Cardiac septum (tissue), 1 donor: Measurements from ENCODE around the gene SLC25A17. TPM values are rescaled to one million over a fixed set of nuclear protein-coding genes. Genes with fewer than 3 reads are reported as not detected.
"Not testable (repeated sequence)": the region's sequence is repeated elsewhere in the genome, so short reads cannot be mapped to it uniquely, and the experiment has no call there.

Experiments used
- DNase-seq: peaks from one replicate; pipeline ENCODE4 v3.0.0-alpha.2; 2020; ENCODE audit warnings: low spot score
- intact Hi-C: fragments of 100-400 bp; cut with DNase I; formaldehyde crosslinking; loops from one replicate; pipeline ENCODE4 v1.14.0; 2022
- total RNA-seq: library from RNA; stranded (reverse); fragmentation: NEBNext Ultra II Directional; extraction: Animal tissue kit (Norgen Biotek cat#: 25700); gene quantifications from one replicate; pipeline ENCODE4 v1.2.1, GENCODE V29; 2021
- donor health status: DM: no; HTN: no; CAD: no.

SLC25A17 gene
- total RNA-seq, 1 donor from 2014 or later: 4.5 TPM

DNA sequence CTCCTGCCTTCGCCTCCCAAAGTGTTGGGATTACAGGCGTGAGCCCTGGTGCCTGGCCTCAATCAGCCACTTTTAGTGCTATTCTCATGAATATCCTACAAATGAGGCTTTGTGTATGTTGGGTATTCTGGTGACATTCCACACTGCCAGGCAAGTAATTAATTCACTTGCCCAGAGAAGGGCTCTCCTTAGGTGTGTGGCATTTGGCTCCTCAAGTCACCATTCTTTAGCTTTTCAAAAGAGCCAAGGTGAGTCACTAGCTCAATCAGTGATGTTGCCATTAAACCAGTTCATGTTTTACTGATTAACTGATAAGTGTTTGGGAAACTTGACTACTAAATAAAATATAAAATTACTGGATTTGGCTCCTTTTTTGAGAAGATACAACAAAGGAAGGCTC, 52.2 kb downstream of the SLC25A17 start:
- DNase-seq: no peak
- intact Hi-C loops: no loop called here

DNA sequence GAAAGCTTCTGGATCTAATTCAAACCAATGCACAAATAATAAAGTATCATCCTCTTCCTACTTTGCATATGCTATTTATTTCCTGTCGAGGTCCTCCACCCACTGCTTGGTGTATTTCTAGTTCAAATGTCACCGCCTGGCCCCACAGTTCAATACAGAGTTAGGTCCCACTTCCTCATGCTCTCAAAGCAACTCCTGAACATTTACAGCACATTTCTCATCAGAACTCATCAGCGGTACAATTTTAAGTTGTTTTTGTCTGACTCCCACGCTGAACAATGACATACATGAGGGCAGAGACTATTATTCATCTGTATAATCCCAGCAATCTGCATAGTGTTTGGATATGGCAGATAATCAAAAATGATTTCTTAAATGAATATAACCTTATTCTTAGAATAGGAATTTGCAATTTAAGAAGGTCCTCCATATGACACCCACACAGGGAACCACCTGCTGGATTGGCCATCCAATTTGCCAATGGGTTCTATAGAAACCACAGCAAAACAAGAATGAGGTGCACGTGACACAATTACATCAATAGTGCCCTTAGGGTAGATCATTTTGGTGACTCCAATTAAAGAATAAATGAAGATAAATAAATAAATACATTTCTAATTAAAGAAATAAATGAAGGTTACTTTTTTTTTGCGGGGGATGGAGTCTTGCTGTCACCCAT, 54.2 kb downstream of the SLC25A17 start:
- intact Hi-C loops: loop anchor here (2.0 kb wide), 1 partner anchor 80 kb away; no protein-coding TSS in a partner anchor
- DNase-seq: no peak

DNA sequence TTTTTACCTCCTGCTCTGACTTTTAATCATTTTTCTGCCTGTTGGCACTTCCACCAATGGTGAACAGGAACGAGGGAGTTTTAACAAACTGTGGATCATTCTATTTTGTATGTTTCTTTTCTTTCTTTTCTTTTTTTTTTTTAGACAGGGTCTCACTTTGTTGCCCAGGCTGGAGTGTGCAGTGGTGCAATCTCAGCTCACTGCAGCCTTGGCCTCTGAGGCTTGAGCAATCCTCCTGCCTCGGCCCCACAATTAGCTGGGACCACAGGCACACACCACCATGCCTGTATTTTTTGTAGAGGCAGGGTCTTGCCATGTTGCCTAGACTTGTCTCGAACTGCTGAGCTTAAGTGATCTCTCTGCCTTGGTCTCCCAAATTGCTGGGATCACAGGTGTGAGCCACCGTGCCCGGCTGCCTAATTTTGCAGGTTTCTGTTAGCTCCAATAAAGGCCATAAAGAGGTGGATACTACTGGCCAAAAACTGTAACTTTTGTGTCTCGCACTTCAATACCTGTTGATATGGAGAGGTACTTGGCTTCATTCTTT, 59.8 kb downstream of the SLC25A17 start:
- intact Hi-C loops: loop anchor here (5.0 kb wide), 1 partner anchor 322 kb away; no protein-coding TSS in a partner anchor

DNA sequence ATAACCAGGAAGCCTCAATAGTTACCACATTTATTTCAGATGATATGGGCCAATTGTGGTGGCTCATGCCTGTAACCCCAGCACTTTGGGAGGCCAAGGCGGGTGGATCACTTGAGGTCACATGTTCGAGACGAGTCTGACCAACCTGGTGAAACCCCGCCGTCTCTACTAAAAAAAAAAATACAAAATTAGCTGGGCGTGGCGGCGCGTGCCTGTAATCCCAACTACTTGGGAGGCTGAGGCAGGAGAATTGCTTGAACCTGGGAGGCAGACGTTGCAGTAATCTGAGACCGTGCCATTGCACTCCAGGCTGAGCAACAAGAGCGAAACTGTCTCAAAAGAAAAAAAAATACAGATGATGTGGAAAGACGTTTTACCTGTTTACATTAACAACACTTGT, 60.3 kb downstream of the SLC25A17 start:
- intact Hi-C loops: loop anchor here (5.0 kb wide), 1 partner anchor 322 kb away; no protein-coding TSS in a partner anchor

More for the DNA sequence above, 59.8 kb downstream of the SLC25A17 start:
- no peak for DNase-seq

DNA sequence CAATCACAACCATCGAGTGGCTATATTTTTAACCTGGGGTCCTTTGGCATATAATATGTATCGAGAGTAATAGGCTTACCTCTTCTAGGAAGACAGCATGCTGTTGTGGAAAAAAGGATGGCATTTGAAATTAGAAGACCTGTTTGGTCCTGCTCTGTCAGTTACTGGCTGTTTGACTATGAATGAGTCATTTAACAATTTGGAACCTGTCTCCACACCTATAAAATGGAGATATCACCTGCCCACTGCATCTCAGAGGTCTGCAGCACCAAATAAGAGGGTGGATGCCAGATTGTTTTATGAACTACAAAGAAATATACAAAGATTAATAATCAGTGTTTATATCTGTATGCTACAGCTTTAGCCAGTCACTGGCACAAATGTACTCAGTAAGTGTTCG, 60.8 kb downstream of the SLC25A17 start:
- intact Hi-C loops: loop anchor here (5.0 kb wide), 1 partner anchor 321 kb away; no protein-coding TSS in a partner anchor
- no peak for DNase-seq

More for the DNA sequence above, 60.3 kb downstream of the SLC25A17 start:
- not testable (repeated sequence) for DNase-seq

DNA sequence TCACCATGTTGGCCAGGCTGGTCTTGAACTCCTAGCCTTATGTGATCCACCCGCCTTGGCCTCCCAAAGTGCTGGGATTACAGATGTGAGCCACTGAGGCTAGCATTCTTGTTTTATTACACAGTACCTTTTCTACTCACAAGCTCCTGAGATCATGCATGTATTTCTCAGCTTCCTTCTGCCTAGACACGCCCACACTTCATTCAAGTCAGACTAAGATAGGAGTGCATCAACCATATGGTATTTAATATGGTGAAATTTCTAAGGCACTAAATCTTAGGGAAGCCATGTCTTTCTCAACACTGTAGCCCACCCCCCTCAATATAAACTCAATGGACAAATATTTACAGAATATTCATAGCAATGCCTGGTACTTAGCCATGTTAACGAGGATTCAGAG, 62.1 kb downstream of the SLC25A17 start:
- no peak for DNase-seq

DNA sequence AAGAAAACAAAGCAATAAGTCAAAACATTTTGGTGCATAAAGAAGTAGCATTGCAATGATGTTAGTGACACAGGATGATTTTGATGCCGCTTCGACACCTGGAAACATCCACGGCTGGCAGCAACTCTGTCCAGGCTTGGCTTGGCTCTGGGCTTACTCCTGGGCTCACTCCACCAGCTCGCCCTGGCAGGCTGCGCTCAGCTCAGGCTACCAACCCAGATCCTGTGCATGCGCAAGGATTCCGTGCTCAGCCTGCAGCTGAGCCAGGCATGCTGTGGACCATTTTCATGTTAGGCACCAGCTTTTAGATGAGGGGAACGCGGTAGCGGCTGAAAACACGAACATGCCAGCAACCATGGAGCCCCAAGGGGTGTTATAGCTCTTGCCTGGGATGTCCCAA, 66.0 kb downstream of the SLC25A17 start:
- intact Hi-C loops: no loop called here
- no peak for DNase-seq

More for the DNA sequence above, 62.1 kb downstream of the SLC25A17 start:
- intact Hi-C loops: loop anchor here (5.0 kb wide), 1 partner anchor 320 kb away; no protein-coding TSS in a partner anchor

GRCh38 chr22:40751250-40751649, 67.9 kb downstream of the SLC25A17 start:
- no peak for DNase-seq
- intact Hi-C loops: no loop called here

DNA sequence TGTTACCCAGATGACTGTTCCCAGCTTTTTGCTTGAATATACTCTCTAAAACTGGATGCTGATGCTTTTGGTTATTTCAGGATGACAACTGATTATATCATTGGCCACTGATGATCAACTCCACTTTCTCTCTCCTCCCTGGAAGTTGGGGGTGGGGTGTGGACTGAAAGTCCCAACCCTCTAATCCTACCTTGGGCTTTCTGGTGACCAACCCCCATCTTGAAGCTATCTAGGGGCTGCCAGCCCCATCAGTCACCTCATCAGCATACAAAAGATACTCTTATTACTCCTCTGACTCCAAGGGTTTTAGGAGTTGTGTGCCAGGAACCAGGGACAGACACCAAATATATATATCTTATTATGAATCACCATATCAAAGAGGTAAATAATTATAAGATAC, 69.3 kb downstream of the SLC25A17 start:
- no peak for DNase-seq
- intact Hi-C loops: no loop called here

DNA sequence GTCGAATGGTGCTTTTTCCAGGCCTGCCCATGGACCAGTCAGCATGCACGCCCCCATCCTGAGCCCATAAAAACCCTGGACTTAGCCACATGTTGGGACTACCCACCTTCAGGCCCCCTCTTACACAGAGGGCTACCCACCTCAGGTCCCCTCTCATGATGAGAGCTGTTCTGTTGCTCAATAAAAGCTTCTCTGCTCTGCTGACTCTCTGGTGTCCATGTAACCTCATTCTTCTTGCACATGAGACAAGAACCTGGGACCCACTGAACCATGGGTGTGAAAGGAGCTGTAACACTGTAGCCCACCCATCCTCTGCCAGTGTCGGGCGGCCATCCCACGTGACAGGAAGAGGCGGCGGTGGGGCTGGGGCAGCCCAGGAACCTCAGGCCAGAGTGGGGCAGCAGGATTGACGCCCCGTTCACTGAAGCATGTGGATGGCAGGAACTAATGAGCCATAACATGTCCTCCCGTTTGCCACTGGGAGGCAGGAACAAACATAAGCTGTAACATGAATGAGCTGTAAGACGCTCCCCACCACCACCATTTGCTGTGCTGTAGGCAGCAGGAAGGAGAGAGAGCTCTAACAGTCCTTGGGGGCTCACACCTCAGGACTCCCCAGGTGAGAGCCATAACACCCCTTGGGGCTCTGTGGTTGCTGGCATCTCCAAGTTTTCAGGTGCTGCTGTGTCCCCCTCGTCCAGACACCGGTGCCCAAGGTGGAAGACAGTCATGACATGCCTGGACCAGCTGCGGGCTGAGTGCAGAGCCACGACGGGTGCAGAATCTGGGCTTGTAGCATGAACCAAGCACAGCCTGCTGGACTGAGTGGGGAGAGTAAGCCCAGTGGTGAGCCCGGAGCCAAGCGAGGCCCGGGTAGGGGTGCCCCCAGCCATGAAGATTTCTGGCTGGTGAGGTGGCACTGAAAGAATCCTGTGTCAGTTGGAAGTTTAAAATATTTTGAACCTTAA, 70.5 kb downstream of the SLC25A17 start:
- intact Hi-C loops: no loop called here

DNA sequence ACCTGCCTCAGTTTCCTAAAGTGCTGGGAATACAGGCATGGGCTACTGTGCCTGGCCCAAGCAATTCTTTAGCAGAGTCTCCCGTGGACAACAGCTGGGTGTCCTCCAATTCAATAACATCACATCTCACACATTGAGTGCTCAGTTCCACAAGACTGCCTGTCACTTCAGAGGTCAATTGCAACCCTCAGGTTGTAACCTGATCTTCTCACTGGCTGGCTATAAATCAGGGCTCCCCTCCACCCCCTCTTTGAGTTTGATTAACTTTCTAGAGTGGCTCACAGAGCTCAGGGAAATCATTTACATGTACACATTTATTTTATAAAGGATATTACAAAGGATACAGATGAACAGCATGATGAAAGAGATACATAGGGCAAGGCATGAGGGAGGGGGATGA, 71.8 kb downstream of the SLC25A17 start:
- no peak for DNase-seq
- intact Hi-C loops: no loop called here

More for the DNA sequence above, 70.5 kb downstream of the SLC25A17 start:
- no peak for DNase-seq

DNA sequence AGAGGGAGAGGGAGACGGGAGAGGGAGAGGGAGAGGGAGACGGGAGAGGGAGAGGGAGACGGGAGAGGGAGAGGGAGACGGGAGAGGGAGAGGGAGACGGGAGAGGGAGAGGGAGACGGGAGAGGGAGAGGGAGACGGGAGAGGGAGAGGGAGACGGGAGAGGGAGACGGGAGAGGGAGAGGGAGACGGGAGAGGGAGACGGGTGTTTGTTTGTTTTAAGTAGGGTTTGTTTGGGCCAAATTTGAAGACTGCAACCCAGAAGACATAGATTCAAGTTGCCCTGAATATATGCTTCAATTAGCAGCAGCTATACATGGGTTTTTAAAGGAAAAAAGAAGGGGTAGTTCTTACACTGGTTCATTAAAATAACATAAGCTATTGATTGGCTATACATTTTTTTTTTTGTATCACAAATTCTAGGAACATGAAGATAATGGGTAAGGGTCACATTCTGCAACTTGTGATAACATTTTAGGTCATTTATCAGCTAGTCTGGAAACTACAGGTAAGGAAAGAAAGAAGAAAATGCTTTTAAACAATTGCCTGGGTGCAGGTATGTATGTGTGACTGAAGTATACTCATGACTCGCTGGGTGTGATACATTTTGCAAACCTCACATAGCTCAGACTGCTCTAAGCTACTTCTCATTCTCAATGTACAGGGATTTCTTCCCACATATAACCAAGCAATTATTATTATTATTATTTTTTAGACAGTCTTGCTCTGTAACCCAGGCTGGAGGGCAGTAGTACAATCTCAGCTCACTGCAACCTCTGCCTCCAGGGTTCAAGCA, 72.5 kb downstream of the SLC25A17 start:
- DNase-seq: no peak
- intact Hi-C loops: no loop called here

- intact Hi-C loops: no loop called here
- no peak for DNase-seq
These were observed 75.4 kb downstream of the SLC25A17 start for GRCh38 chr22:40743768-40744167.

- intact Hi-C loops: no loop called here
- no peak for DNase-seq
These were observed 78.0 kb downstream of the SLC25A17 start for GRCh38 chr22:40741116-40741515.

DNA sequence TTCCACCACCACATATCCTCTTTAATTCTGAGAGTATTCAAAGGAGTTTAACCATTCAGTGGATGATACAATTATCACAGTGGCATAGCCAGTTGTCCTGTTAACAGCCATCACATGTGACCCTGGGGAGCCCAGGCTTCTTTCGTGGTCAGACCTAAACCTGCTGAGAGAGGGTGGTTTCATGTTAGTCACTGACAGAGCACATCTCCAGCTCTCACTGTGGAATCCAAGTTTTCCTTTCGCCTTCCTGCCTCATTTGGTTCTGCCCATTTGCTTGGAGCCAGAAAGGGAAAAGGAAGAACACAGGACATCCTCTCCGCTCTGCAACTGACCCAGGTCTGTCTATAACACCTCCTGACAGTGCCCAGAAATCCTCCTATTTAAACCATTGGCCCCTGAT, 79.4 kb downstream of the SLC25A17 start:
- intact Hi-C loops: no loop called here

GRCh38 chr22:40733919-40734318, 85.2 kb downstream of the SLC25A17 start:
- intact Hi-C loops: no loop called here
- DNase-seq: no peak

More for the DNA sequence above, 79.4 kb downstream of the SLC25A17 start:
- no peak for DNase-seq

DNA sequence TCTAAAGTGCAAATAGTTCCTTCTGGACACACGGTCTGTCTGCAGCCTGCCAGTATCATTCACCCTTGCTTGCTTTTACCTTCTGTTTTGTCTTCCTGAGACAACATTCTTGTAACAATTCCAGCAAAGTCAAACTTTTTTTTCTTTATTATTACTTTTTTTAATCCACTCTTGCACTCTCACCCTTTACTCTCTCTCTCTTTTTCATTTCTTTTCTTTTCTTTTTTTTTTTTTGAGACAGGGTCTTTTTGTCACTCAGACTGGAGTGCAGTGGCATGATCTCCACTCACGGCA, 86.2 kb downstream of the SLC25A17 start:
- intact Hi-C loops: no loop called here

GRCh38 chr22:40729284-40729683, 89.9 kb downstream of the SLC25A17 start:
- no peak for DNase-seq
- intact Hi-C loops: no loop called here

More for the DNA sequence above, 86.2 kb downstream of the SLC25A17 start:
- no peak for DNase-seq

DNA sequence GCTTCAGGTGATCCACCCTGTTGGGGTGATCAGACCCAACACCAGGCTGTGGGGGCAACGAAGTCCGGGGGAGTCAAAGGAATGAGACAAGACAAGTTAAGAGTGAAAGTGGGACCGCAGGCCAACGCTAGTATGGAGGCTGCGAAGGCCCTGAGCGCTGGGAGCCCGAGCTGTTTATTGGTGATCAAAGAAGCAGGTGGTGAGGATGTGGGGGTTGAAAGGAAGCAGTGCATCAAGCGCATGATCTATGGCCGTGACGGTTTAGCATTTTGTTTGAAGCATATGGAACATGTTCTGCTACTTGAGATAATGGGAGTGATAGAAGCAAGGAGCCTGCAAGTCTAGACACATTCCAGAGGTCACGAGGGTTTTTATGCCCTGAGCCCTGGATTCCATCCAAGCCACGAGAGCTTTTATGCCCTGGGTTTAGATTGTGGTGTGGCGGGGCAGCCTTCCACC, 90.4 kb downstream of the SLC25A17 start:
- intact Hi-C loops: no loop called here
- no peak for DNase-seq
